Osteoblast (primary cell): ENCODE measurements around the gene PSMD2. TPM values are rescaled to one million over a fixed set of nuclear protein-coding genes. Genes with fewer than 3 reads are reported as not detected.

Experiments used
- DNase-seq: peaks from one replicate; pipeline ENCODE4 v3.0.0; 2011; ENCODE audit warnings: low spot score, mixed read lengths; ENCODE audit not compliant: insufficient read length; ENCODE audit errors: missing footprints
- H2AFZ ChIP-seq: 2 replicates; pipeline ENCODE4 v1.6.0; 2011; ENCODE audit warnings: mild to moderate bottlenecking, low read length
- H3K27ac ChIP-seq: 2 replicates; pipeline ENCODE4 v1.5.1; 2011; ENCODE audit warnings: mild to moderate bottlenecking, low read depth, low read length, moderate library complexity
- H3K27me3 ChIP-seq: 2 replicates; pipeline ENCODE4 v1.6.0; 2012; ENCODE audit warnings: mild to moderate bottlenecking, control low read depth, inconsistent platforms, low read length, moderate library complexity; ENCODE audit not compliant: insufficient read depth
- H3K36me3 ChIP-seq: 2 replicates; pipeline ENCODE4 v1.5.1; 2011; ENCODE audit warnings: mild to moderate bottlenecking, low read length, control low read depth, moderate library complexity; ENCODE audit not compliant: insufficient read depth
- H3K4me1 ChIP-seq: 2 replicates; pipeline ENCODE4 v1.5.1; 2011; ENCODE audit warnings: mild to moderate bottlenecking, low read length, control low read depth, moderate library complexity; ENCODE audit not compliant: insufficient read depth
- H3K4me2 ChIP-seq: 2 replicates; pipeline ENCODE4 v1.6.0; 2011; ENCODE audit warnings: mild to moderate bottlenecking, low read length; ENCODE audit not compliant: insufficient read depth
- H3K4me3 ChIP-seq: fragments of 200-600 bp; sonication (generic); 3 replicates; pipeline ENCODE4 v1.5.1; 2012; ENCODE audit warnings: mild to moderate bottlenecking, low read length, inconsistent platforms; ENCODE audit not compliant: insufficient read depth
- H3K79me2 ChIP-seq: 2 replicates; pipeline ENCODE4 v1.6.0; 2012; ENCODE audit warnings: mild to moderate bottlenecking, low read length, control low read depth, inconsistent platforms; ENCODE audit not compliant: insufficient read depth
- H3K9me3 ChIP-seq: 2 replicates; pipeline ENCODE4 v1.5.1; 2011; ENCODE audit warnings: low read depth, low read length, control low read depth
- H4K20me1 ChIP-seq: 2 replicates; pipeline ENCODE4 v1.6.0; 2012; ENCODE audit warnings: mild to moderate bottlenecking, low read length, control low read depth; ENCODE audit not compliant: insufficient read depth
- CTCF ChIP-seq: IDR thresholded peaks from 2 replicates; pipeline ENCODE4 v1.5.1; 2011; ENCODE audit warnings: mild to moderate bottlenecking, low read depth, low read length, moderate library complexity; ENCODE audit errors: extremely low read depth
- total RNA-seq: library from RNA; depleted of rRNA; stranded (reverse); fragments of >200 nt; gene quantifications from 2 replicates; pipeline ENCODE4 v1.2.3, GENCODE V29; 2012

The PSMD2 gene
- total RNA-seq, 1 donor: 301 TPM

GRCh38 chr3:184354121-184354728 lies 55.2 kb downstream of the PSMD2 start:
- H2AFZ ChIP-seq: no peak overlapping the region
- peak; percentile 95 for DNase-seq
- H3K27ac ChIP-seq: no peak overlapping the region
- H3K27me3 ChIP-seq: no peaks in the 10 kb centered on the region
- H4K20me1 ChIP-seq: peaks cover 8% of the 10 kb centered on the region
- H3K4me1 ChIP-seq: peaks cover 8% of the 10 kb centered on the region
- no peak overlapping the region for H3K4me3 ChIP-seq
- no peak overlapping the region for H3K4me2 ChIP-seq
- H3K36me3 ChIP-seq: peaks cover 3% of the 10 kb centered on the region
- no peaks in the 10 kb centered on the region for H3K79me2 ChIP-seq
- peak; percentile 73 for TF ChIP-seq CTCF
- no peaks in the 10 kb centered on the region for H3K9me3 ChIP-seq

- H2AFZ ChIP-seq: no peak overlapping the region
- no peak overlapping the region for H3K4me3 ChIP-seq
- no peaks in the 10 kb centered on the region for H3K9me3 ChIP-seq
- no peak for DNase-seq
- H3K4me1 ChIP-seq: peaks cover 8% of the 10 kb centered on the region
- H3K4me2 ChIP-seq: no peak overlapping the region
- H3K36me3 ChIP-seq: peaks cover 3% of the 10 kb centered on the region
- H4K20me1 ChIP-seq: peaks cover 8% of the 10 kb centered on the region
- no peak for TF ChIP-seq CTCF
- no peaks in the 10 kb centered on the region for H3K27me3 ChIP-seq
- no peaks in the 10 kb centered on the region for H3K79me2 ChIP-seq
- no peak overlapping the region for H3K27ac ChIP-seq
Measured at GRCh38 chr3:184354754-184355153, 55.7 kb downstream of the PSMD2 start.

- H3K4me2 ChIP-seq: no peak overlapping the region
- peak overlapping the region; percentile 2 for H3K27ac ChIP-seq
- TF ChIP-seq CTCF: no peak
- no peaks in the 10 kb centered on the region for H3K27me3 ChIP-seq
- H3K9me3 ChIP-seq: no peaks in the 10 kb centered on the region
- no peak overlapping the region for H3K4me3 ChIP-seq
- peak; percentile 86 for DNase-seq
- peaks cover 3% of the 10 kb centered on the region for H3K36me3 ChIP-seq
- H3K79me2 ChIP-seq: no peaks in the 10 kb centered on the region
- peaks cover 8% of the 10 kb centered on the region for H4K20me1 ChIP-seq
- H2AFZ ChIP-seq: no peak overlapping the region
- peaks cover 9% of the 10 kb centered on the region for H3K4me1 ChIP-seq
Measured at GRCh38 chr3:184355261-184356040, 56.4 kb downstream of the PSMD2 start.

- Histone ChIP-seq H3K27me3 (no peaks in the 10 kb centered on the region), H3K4me2 (no peak overlapping the region), H3K9me3 (no peaks in the 10 kb centered on the region), H2AFZ (no peak overlapping the region), H3K4me3 (no peak overlapping the region), H3K36me3 (no peaks in the 10 kb centered on the region), H3K79me2 (peaks cover 6% of the 10 kb centered on the region), H4K20me1 (peaks cover 7% of the 10 kb centered on the region), H3K27ac (no peak overlapping the region), H3K4me1 (peaks cover 17% of the 10 kb centered on the region)
- no peak for DNase-seq
- TF ChIP-seq CTCF: no peak
Measured at GRCh38 chr3:184357248-184358123, 58.4 kb downstream of the PSMD2 start.
